ENCODE results near the gene SLC6A13.

GRCh38 chr12:254039-254438, 8.6 kb downstream of the SLC6A13 start:
- TF ChIP-seq EZH2 (IDR thresholded peaks at IDR 0.05; ENCODE audit: low read depth): no peak
- TF ChIP-seq CTCF (conservative IDR thresholded peaks at IDR 0.05): no peak

Measured in PC-9 (cell line).